ELR (cell line): Measurements from ENCODE around the gene FSD1L.
A peak's percentile ranks its signal among the peaks of the same experiment; 100 is the strongest.

Experiments used
- DNase-seq: peaks from one replicate; pipeline ENCODE4 v3.0.0-alpha.2; 2015; ENCODE audit warnings: low read depth

Gene FSD1L

DNA sequence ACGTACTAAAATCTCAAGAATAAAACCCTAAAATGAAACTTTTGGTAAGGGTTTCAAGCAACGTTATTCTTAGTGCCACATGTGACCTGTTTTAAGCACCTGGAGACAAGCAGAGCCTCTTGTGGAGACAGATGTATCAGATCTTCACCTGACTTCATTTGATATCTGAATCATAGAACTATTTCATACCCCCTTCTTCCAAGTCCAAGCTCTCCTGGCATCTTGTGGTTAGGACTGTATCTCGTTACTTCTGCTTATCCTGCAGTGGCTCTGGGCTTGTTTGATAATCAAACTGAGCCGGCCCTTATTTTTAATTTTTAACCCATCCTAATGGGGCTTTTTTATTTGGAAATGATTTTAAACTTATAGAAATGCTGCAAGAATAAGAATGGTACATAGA lies 11.1 kb upstream of the FSD1L start:
- DNase-seq, result no peak

DNA sequence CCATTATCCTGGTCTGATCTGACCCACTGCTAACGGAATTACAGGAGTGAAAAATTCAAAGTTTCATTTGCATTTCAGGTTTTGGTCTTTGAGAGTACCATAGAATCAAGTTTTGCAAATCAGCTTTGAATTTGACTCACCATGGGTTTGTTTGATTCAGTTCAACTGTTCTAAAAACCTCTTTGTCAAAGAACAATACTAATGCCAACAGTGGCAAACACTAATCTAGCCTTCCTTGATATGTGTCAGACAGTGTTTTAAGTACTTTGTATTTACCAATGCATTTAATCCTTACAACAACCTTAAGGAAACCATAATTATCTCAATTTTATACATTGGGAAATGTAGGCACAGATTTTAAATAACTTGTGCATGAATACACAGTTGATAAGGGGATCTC lies 10.1 kb upstream of the FSD1L start:
- no peak for DNase-seq

DNA sequence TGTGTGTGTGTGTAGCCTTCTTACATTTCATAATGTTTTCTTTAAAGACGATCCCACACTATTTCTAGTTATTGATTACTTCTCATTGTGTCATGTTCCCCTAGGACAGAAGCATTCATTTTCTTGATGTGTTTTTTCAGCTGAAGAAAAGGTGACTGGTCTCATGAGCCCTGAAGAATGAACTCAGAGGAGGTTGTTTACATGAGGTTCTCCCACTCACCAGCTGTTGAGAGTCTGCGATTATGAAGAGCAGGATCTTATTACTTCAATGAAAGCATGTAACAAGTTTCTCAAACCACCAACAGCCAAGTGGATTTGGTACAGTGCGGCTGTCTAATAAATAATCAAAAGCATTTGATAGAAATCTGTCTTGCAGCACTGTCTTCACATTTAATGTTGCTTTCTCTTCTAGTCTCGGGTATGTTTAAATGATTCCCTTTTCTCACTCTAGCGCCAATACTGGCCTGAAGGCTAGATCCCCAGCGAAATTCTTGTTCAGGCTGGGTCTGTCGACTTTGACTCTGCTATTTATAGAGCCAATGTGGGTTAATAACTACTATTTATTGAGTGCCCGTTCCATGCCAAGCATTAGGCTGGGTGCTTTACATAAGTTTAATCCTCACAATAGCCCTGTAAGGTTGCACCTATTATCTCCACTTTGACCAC lies 9.6 kb upstream of the FSD1L start:
- DNase-seq, result peak; percentile 43

DNA sequence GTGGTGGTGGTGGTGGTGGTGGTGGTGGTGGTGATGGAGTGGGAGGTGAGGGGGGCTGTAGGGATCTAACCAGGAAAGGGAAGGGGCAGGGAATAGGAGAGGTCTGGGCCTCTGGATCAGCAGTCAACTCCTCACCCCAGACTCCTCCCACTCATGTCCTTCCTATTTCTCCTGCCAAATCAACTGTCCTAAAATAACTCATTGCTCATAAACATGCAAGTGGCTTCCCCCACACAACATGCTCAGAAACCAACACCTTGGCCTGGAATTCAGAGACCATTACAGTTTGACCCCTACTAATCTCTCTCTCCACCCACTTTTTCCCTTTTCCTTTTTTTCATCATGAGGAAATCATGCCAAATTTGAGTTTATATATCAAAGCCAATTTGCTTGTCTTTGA lies 8.4 kb upstream of the FSD1L start:
- DNase-seq, result no peak

DNA sequence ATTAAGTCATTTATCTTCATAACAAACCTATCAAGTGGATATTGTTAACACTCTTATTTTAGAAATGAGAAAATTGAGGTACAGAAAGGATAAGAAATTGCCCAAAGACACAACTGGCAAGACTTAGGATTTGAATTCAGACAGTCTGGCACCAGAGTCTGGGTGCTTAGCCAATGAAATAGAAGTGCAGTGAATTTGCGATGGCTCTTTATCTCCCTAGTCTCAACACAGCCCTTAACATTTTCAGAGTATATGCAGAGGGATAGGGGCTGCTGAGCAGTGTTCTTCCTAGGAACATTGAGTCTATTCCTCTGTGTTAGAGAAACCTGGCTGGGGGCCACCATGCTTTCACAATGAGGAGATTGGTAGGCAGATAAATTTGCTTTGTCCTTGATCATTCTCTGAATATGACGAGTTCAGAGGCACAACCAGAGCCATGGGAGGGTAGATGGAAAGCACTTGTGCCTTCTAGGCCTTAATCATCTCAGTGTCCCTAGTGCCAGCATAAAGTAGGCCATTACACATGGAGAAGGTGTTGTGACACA lies 6.1 kb upstream of the FSD1L start:
- DNase-seq, result no peak

DNA sequence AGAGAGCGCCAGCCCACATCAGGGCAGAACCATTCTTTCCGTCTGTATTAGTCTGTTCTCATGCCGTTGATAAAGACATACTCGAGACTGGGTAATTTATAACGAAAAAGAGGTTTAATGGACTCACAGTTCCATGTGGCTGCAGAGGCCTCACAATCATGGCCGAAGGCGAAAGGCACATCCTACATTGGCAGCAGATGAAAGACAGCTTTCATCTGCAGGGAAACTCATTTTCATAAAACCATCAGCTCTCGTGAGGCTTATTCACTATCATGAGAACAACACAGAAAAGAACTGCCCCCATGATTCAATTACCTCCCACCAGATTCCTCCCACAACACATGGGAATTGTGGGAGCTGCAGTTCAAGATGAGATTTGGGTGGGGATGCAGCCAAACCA lies 4.7 kb upstream of the FSD1L start:
- no peak for DNase-seq

DNA sequence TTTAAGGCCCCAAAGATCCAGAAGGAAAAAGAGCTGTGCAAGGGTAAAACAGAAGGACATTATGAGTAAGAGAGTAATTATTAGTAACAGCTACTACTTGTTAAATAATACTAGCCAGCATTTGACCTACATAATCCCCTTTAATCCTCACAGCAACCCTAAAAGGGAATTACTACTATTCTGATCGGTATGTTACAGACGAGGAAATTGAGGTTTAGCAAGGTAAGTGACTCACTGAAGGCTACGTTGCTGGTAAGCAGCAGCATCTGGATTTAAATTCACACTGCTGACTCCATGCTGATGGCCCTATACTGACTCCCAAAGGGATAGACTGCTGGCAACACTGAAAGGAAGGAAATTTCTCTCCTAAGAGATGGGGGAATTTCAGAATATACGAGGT lies 3.7 kb upstream of the FSD1L start:
- DNase-seq, result peak; percentile 79

DNA sequence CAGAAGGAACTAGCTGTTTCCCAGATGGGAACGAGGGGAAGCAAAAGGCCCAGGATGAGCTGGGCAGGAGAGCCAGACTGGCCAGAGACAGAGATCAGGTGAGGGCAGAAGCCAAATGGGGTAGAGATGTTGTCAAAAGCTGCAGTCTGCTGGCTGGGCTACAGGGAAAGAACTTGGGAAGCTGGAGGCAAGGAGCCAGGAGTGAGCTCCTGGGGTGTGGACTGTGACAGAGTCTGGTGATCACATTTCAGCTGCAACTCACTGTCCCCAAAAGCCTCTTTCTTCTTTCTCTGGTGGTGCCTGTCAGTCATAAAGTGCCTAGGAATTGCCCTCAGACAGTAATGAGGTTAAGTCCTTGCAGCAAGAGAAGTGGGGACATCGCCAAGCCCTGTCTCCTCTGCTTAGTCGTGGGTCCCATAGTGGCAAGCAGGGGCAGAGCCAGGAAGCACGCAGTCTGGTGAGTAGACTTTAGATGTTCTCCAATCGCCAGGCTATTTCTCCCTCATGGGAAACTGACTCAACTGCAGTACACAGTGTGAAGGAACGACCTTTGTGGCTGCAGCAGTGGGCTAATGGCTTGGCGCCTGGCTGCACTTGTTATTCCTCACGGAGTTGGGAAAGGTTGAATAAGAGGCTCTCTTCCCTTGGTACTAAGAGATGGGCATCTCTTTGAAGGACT lies 2.5 kb upstream of the FSD1L start:
- no peak for DNase-seq

DNA sequence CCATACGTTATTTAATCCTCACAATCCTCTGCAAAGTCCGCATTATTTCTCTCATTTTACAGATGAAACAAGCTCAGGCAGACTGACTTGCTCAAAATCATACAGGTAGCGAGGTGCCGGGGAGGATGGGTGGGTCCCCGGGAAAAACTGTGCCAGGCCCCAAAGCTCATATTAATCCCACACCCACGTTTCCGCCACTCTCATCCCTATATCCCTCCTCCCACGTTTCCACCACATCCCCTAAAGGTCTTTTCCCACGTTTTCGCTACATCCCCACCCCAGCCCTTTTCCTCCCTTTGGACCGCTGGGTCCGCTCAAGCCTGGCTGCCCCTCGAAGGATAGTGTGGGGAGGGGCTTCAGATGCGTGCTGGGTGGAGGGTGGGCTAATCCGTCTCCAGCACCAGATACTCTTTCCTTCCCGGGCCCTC lies 434 bp upstream of the FSD1L start:
- no peak for DNase-seq

DNA sequence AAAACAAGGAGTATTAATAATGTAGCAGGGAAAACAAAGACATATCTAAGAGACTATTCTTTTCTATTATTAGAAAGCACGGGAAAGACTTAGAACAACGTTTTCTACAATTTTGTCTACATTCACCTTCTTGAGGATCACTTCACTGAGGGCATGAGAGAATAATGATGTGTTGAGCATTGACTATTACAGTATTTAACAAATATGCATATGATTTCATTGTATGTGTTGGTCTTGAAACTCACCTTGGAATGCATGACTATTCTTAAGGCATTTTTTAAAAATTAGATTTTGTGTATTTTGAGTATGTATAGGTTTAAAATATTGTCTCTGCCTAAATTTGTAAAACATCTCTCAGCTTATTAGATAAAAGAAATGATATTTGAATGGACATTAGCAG lies 1.2 kb downstream of the FSD1L start:
- DNase-seq, result peak; percentile 43

DNA sequence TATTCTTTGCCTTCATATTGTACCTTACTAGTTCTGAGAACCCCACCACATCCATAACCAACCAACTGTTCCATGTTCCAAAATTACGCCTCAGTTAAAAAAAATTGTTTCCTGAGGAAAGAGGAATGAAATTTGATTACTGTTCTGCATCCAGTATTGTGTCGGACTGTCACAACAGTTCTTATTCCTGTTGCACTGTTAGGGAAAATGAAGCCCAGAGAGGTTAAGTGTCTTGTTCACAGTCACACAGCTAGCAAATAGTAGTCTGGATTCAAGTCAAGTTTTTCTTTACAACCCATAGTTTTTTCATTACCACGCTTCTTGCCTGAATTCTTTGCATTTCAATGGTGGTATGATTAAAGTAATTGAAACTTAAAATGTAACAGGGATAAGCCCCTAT lies 4.4 kb downstream of the FSD1L start:
- DNase-seq, result no peak

DNA sequence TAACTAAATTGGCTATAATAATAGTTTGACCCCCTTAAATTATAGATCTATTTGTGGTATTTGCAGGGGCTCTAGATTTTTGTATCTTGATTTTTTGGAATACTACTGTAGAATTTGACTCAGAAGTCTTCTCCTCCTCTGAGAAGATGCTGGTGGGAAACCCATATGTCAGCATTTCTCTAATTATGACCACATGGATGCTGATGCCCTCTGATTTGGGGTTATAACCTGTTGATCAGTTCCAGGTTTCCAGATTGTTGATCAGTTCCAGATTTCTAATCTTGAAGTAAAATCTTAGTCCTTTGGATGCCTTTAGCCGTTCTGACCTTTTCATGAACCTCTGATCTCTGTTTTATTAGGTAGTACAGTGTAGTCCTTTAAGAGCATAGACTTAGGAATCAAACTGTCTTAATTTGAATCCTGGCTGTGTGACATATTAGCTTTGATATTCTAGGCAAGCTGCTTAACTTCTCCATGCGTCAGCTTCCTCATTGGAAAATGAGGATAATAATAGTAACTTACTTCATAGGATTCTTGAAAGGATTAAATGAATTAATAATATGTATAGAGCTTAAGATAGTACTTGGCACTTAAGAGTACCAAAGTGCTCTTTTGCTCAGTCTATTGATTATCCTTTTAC lies 8.1 kb downstream of the FSD1L start:
- no peak for DNase-seq

DNA sequence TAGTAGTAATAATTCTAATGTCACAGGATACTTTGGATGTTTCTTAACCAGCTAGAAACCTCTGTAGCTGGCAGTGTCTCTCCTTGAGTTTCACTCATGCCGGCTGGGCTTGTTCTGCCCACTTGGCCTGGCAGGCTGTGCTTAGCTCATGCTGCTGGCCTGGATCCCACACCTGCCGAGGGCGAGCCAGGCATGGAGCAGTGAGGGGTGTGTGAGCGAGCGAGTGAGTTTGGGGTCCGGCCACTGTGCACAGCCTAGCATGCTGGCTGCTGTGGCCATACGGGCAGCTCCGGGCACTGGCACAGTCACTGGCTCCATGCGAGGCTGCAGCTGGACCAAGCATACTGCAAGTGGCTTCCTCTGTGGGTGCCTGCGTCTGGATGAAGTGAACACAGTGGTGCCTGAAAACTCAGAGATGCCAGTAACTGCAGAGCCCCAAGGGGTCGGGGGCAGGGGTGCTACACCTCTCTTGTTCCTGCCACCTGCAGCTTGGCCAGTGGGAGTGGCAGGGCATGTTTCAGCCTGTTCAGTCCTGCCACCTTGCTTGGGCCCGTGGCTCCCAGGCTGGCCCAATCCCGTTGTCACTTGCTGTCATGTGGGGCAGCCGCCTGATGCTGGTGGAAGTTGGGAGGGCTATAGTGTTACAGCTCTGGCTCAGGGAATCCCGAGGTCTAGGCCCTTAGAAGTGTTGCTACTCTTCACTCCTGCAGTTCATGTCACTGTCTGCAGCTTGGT lies 9.9 kb downstream of the FSD1L start:
- DNase-seq, result no peak

DNA sequence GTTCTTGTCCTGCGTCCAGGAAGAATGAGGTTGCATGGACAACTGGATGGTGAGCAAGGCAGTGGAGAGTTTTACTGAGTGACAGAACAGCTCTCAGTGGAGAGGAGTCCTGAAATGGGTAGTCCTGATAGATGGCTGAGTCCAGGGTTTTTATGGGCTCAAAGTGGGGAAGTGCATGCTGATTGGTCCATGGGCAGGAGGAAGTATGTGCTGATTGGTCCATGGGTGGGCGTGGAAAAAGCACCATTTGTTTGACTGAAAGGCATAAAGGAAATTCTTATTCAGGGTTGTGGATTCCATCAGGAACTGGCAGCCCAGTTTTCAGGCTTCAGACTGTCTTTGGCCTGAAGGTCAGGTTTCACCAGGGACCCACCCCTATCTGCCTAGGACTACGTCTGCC lies 10.6 kb downstream of the FSD1L start:
- no peak for DNase-seq

DNA sequence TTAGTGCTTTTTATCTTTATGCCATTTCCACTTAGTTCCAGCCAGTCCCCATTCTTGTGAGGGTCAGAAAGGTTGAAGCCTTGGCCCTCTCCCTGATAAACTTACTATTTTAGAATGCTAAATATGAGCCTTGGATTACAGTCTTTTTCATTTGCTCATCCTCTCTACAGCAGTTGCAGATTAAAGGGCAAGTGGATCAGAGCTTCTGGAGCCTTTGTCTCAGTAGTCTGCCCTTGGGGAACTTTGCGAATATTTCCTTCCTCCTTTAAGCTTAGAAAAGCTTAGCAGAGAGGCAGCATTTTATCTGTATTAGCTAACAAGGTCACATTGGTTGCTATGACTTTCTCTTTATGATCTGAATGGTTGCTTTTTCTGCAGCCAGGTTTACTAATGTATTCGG lies 11.5 kb downstream of the FSD1L start:
- no peak for DNase-seq

DNA sequence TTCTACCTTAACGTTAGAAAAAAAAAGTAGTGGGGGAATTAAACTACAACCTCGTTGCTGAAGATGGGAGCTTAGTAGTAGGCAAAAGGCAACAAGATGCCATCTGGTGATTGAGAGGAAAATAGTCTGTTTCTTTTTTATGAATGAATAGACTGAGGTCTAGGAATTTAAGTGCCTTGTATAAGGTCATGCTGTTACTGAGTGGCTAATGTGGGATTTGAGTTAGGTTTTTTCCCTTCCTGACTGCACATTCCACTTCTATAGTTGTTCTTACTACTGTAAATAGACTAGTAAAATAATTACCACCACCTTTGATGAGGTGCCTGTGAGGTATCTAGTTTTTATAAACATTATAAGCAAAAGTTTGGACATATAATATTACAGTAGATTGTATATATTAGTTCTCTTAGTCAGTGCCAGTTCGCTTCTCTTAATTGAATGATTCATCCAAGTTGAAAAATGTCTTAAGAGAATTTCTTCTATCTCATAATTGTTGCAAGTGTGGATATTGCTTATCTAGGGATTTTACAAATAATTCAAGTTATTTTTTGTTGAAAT lies 19.1 kb downstream of the FSD1L start:
- DNase-seq, result peak; percentile 63

DNA sequence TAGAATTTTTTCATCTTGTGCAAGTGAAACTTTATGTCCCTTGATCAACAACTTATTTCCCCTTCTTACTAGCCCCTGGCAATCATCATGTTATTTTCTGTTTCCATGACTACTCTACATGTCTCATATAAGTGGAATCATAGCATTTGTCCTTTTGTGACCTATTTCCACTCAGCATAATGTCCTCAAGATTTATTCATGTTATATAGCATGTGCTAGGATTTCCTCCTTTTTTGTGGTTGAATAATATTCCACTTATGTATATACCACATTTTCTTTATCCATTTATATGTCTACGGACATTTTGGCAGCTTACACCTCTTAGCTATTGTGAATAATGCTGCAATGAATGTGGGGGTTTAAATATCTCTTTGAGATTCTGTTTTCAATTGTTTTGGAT lies 21.0 kb downstream of the FSD1L start:
- no peak for DNase-seq

DNA sequence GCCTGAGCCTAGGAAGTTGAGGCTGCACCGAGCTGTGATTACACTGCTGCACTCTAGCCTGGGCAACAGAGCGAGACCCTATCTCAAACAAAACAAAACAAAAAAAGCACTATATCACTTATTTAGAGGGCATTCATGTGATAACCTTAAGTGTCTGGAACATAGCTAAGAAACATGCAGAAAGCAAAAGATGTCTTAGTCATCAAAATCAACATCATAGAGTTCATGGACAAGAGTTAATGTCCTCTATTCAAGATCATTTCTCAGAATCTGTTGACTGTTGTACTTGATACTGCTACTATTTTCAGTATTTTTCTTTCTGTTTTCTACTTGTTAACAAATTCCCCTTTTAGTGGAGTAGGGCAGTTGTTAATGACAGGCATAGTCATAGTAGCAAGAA lies 25.4 kb downstream of the FSD1L start:
- no peak for DNase-seq

DNA sequence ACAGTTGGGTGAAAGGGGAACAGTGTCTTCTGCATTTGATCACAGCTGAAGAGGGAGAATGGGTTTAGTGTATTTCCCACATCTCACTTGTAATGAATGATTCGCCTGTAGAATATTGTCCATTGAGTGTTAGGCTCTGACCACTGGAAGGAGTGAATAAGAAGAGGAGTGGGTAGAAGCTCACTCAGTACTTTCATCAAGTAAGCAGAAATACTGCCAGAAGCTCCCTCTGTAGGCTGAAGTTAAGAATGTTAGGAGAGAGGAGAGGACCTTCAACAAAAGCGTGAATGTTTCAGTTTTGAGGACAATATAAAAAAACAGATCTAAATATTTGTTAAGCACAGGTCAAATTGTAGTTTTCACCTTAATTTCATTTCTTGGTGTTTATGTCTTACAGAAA lies 27.5 kb downstream of the FSD1L start:
- DNase-seq, result peak; percentile 67

DNA sequence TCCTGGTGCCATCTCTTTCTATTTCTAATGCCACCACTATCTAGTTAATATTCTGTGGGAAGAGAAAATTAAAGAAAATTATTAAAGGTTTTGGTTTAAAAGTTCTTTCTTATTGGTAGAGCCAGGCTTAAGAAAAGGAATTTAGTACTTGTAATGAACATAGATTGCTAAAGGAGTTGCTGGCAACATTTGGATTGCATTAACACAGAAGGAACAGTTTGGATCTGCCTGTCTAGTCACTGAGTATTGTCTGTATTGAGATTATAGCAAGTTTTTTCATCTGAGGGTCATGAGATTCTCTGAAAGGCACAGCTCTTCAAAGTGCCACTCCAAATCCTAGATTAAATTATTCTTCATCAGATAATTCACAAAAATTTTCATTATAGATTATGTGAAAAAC lies 32.0 kb downstream of the FSD1L start:
- DNase-seq, result no peak

DNA sequence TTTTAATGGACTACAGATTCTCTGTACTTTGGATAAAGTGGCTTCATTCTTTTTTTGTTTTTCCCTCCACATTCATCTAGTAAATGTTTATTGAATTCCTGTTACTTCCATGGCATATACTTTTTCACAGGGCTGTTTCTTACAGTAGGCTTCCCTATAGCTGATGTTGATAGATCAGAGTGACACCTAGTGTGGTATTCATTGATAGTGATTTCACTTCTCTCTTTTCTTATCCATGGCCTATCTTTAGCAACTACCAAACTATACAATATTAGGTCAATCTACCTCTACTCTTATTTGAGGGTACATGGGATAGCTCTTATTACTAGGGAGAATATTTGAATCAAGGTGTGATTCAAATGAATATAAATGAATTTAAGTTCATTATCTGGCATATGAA lies 35.8 kb downstream of the FSD1L start:
- no peak for DNase-seq

DNA sequence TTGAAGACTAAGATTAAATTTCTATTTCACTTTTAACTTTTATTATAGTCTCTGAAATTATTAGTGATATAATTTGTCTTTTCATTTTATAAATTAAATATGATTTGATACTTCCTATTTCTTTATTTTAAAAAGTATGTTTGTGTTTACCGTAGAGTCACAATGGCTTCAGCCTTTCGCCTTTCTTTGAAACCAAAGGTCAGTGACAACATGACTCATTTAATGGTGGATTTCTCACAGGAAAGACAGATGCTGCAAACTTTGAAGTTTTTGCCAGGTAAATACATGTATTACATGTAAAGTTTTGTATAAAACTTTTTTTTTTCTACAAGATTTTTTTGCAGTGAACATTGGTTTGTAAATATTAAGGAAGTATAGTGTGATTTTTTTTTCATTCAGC lies 36.4 kb downstream of the FSD1L start:
- no peak for DNase-seq
